Fibroblast of the aortic adventitia (primary cell): ENCODE results near the gene CALML3. TPM values are rescaled to one million over a fixed set of nuclear protein-coding genes. Genes with fewer than 3 reads are reported as not detected.

Source experiments
- DNase-seq: peaks from one replicate; pipeline ENCODE4 v3.0.0-alpha.2; 2010; ENCODE audit warnings: low read depth
- H3K4me3 ChIP-seq: 2 replicates; pipeline ENCODE4 v1.5.1; 2011; ENCODE audit warnings: low read depth, mild to moderate bottlenecking, control low read depth, low read length, moderate library complexity
- CTCF ChIP-seq: IDR thresholded peaks from 2 replicates; pipeline ENCODE4 v1.5.1; 2011; ENCODE audit warnings: mild to moderate bottlenecking, low read length, control low read depth, inconsistent platforms; ENCODE audit not compliant: insufficient read depth
- total RNA-seq: library from RNA; depleted of rRNA; stranded (reverse); fragments of >200 nt; gene quantifications from 2 replicates; pipeline ENCODE4 v1.2.3, GENCODE V29; 2012; ENCODE audit warnings: low replicate concordance

The CALML3 gene
- total RNA-seq, 1 donor: not detected

GRCh38 chr10:5527332-5528200 is 2.8 kb downstream of the CALML3 start:
- no peak for TF ChIP-seq CTCF
- no peak for DNase-seq
- H3K4me3 ChIP-seq: no peak overlapping the region

- no peak for TF ChIP-seq CTCF
- DNase-seq: no peak
- H3K4me3 ChIP-seq: no peak overlapping the region
These were observed 4.4 kb downstream of the CALML3 start for GRCh38 chr10:5528989-5529701.

GRCh38 chr10:5529702-5530411 is 5.1 kb downstream of the CALML3 start:
- no peak for DNase-seq
- TF ChIP-seq CTCF: no peak
- no peak overlapping the region for H3K4me3 ChIP-seq

- H3K4me3 ChIP-seq: no peak overlapping the region
- TF ChIP-seq CTCF: no peak
- no peak for DNase-seq
These were observed 5.6 kb downstream of the CALML3 start for GRCh38 chr10:5530412-5530806.

GRCh38 chr10:5530846-5531557 is 6.2 kb downstream of the CALML3 start:
- no peak overlapping the region for H3K4me3 ChIP-seq
- no peak for TF ChIP-seq CTCF
- no peak for DNase-seq

GRCh38 chr10:5531558-5532306 is 7.0 kb downstream of the CALML3 start:
- TF ChIP-seq CTCF: no peak
- no peak for DNase-seq

More at GRCh38 chr10:5531558-5532306, 7.0 kb downstream of the CALML3 start:
- no peak overlapping the region for H3K4me3 ChIP-seq
